Right hindlimb (tissue), 1 donor: ENCODE results near the gene ATPAF2.

ENCODE experiments used
- DNase-seq: peaks from one replicate; pipeline ENCODE4 v3.0.0-alpha.2; 2018

Gene ATPAF2

GRCh38 chr17:18038861-18039534 is at the start of gene ATPAF2, which contains the start of gene GID4:
Gene ATPAF2, minus strand, starts transcription at chr17:18039168. Its CDS starts 155 bp downstream, at chr17:18039013.
Gene GID4, plus strand, starts transcription at chr17:18039408. Its CDS starts 57 bp downstream, at chr17:18039465.
- DNase-seq: peak; percentile 100

DNA sequence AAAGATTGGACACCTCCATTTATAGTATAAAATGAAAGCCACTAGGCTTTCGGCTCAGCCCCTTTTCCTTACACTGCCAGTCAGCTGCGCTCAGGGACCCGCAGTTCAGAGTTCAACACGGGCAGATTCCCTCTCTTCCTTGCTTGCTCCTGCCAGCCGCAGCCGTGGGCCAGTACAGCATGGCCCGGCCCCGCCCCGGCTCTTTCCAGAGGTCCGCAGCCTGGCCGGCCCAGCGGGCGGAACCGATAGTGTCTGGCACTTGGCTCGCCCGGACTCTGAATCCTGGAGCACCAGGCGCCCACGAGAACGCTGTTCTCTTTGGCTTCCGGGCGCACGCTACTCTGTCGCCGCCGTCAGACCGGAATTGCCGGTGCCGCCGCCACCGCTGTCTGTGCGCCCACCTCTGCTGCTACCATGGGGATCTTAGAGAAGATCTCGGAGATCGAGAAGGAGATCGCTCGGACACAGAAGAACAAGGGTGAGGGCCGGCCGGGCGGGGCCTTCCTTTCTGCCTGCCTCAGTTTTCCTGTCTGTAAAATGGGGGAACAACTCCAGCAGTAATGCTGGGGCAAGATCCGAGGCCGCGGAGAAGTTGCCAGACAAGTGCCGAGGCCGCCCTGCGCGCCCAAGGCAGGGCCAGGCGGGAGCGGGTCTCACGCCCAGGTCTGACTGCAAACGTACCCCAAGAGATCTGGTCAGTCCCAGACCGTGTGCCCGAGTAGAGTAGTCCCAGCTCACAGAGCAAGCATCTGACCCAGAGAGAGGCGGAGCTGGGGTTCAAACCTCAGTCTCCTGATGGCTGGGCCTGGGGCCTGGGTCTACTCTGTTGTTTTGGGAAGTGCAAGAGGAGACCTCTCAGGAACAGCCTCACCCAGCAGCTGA is 48.9 kb upstream of the ATPAF2 start, which contains the start of gene DRG2:
Gene DRG2 (plus strand): TSS at position 339 of the 882 bp plus-strand sequence. CDS start 76 bp downstream, at position 415.
- DNase-seq: peak; percentile 94

DNA sequence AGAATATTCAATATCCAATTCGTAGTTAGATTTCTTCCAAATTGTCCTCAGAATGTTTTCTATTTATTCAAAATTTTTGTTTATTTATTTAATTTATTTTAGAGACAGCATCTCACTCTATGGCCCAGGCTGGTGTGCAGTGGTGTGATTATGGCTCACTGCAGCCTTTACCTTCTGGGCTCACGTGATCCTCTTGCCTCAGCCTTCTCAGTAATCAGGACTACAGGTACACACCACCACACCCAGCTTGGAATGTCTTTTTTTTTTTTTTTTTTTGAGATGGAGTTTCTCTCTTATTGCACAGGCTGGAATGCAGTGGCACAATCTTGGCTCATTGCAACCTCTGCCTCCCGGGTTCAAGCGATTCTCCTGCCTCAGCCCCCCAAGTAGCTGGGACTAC is 45.3 kb upstream of the ATPAF2 start:
- no peak for DNase-seq

DNA sequence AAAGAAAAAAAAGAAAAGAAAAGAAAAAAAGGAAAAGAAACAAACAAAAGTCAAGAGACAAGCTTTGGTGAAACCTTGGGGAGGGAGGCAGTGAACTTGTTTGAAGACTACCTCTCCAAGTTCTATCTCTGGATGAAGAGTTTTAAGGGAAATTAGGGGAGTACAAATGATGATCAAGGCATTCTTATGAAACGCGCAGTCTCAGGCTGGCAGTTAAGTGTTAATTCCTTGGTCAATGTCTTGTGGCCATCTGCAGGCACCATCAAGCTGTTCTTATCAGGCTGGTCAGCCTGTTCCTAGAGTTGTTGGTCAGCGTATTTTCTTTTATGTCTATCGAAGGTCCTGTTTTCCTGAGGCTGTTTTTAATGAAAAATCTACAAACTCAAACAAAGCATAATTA is 40.6 kb upstream of the ATPAF2 start:
- DNase-seq: no peak

GRCh38 chr17:18076936-18077335 is 38.0 kb upstream of the ATPAF2 start:
- no peak for DNase-seq

DNA sequence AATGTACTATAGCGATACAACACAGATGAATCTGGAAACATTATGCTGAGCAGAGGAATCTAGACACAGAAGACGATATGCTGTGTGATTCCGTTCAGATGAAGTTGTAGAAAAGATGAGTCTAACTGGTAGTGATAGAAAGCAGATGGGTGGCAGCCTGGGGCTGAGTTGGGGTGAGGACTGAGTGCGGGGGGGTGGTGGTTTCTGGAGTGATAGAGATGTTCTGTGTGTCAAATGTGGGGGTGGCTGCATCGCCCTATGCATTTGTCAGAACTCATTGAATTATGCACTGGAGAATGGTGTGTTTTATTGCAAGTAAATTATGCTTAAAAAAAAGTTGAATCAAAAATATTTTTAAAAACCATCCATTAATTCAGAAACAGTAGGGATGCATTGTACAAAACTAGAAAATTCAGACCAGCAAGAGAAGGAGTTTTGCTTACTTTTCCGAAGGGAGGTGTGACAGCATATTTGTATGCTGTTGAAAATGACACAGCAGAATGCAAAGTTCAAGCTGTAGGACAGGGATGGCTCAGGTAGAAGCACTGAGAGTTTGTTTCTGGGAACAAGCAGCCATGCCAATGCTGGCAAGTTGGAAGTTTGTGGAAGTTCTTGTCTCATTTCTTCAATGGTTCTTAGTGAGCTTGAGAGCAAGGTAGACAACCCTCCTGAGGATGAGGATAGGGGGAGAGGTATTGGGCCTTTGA is 35.8 kb upstream of the ATPAF2 start:
- no peak for DNase-seq

- no peak for DNase-seq
These were observed 32.8 kb upstream of the ATPAF2 start for GRCh38 chr17:18071751-18072150.

DNA sequence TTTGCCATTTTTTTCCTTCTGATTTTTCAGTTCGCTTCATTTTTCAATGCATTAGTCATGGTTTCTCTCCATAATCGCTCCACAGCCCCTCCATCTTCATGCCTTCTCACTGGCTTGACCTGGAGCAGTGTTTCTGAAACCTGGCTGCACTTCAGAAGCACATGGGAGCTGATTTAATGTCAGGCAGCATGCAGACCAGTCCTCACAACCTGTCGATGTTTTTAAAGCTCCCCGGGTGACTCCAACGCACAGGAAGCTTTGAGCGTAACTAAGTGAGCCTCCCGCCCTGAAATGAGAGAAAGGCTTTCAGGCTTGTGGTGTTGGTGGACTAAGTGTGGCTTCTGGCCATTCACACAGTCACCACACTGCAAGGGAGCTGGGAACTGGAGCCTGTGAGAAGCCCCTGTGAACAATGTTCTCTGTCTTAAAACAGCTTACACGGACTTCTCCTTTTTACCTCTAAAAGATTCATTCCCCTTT is 31.9 kb upstream of the ATPAF2 start:
- DNase-seq: peak; percentile 49

DNA sequence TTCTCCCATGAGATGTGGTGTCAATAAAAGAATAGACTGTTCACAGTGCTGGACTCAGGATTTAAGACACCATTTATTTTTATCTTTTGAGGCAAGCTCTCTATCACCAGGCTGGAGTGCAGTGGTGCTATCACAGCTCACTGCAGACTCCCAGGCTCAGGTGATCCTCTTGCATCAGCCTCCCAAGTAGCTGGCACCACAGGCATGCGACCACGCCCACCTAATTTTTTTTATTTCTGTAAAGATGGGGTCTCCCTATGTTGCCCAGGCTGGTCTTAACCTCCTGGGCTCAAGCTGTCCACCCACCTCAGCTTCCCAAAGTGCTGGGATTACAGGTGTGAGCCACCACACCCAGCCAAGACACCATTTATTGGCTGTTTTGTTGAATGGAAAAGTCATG is 30.1 kb upstream of the ATPAF2 start:
- no peak for DNase-seq

DNA sequence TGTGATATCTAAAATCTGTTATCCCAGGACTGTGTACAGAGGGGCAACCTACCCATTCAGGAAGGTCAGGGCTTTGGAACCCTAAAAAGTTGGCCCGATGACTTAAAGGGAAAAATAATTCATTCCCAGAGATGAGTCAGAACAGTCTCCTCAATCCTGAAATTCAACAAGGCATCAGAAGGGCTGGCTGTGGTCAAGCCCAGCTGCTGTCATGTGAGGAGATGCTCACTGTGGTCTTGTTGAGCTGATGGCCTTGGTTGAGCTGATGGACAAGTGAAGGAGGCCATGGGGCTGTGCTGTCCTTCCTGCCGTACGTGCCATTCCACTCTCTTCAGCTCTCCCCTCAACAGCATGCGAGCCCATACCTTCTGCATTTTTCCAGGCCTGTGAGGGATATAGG is 27.9 kb upstream of the ATPAF2 start:
- DNase-seq: no peak

- DNase-seq: no peak
These were observed 26.6 kb upstream of the ATPAF2 start for GRCh38 chr17:18065546-18065945.

DNA sequence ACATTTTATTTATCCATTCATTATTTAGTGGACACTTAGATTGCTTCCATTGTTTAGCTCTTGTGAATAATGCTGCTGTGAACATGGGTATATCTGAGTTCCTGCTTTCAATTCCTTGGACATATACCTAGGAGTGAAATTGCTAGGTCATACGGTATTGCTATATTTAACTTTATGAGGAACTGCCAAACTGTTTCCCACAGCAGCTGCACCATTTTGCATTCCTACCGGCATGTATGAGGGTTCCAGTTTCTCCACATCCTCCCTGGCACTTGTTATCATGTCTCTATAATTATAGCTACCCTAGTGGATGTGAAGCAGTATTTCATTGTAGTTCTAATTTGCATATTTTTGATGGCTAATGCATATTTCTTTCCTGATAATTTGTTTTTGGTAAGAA is 25.1 kb upstream of the ATPAF2 start:
- no peak for DNase-seq

- DNase-seq: no peak
These were observed 20.3 kb upstream of the ATPAF2 start for GRCh38 chr17:18059283-18059682.

DNA sequence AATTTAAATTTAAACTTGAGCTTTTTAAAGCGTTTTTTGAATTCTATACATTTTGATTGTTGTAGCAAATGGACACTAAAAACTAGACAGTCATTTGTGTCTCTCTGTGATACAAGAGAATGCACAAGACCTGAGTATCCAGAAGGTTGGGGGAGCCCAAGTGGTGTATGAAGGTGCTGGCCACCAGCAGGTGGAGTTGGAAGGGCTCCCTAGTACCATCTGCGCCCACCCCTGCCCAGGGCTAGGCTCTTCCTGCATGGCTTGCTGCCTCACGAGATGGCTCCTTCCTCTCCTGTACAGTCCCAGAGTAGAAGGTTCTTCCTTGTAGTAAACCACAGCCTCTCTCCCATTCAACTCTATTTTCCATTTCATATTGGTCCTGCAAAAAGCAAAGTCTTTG is 17.2 kb upstream of the ATPAF2 start:
- no peak for DNase-seq

DNA sequence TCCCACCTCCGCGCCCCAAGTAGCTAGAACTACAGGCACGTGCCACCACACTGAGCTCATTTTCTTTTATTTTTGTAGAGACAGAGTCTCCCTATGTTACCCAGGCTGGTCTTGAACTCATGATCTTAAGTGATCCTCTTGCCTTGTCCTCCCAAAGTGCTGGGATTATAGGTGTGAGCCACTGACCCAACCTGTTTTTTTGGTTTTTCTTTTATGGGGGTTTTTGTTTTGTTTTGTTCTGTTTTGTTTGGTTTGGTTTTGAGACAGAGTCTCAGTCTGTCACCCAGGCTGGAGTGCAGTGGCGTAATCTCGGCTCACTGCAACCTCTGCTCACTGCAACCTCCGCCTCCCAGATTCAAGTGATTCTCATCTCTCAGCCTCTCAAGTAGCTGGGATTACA is 16.6 kb upstream of the ATPAF2 start:
- no peak for DNase-seq

- no peak for DNase-seq
These were observed 6.9 kb upstream of the ATPAF2 start for GRCh38 chr17:18045691-18046350.

DNA sequence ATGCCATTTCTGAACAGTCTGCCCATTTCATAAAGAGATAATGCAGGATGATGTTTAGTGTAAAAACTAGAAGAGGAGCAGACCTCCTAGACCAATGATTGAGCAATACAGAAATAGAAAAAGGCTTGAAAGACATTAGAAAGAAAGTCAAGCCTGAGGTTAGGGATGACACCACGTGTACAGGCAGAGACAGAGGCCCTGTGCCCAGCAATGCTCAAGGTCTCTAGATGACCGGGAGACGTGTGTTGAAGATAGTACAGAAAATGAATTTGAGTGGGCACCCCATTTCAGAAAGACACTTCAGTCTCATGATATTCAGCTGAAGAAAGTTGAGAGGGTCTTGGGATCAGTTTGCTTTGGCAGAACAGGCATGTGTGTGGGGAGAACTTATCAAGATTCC is 5.6 kb upstream of the ATPAF2 start:
- no peak for DNase-seq

DNA sequence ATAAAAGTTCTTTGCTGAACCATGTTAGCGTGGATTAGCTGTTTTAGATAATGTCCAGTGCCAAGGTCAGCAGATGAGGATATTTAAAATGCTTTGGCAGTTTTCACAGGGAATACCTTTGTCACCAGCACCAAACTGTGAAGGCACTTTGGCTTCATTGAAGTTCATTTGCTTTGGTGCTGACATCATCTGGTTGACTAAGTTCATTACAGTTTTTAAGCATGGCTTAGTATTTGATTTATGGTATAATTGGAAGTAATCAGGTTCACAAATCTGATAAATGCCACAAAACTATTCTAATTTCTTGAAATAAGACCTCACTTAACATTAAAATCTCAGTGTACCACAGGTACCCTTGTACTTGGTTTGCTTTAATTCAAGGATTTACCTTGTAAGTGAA is 4.5 kb upstream of the ATPAF2 start:
- no peak for DNase-seq

DNA sequence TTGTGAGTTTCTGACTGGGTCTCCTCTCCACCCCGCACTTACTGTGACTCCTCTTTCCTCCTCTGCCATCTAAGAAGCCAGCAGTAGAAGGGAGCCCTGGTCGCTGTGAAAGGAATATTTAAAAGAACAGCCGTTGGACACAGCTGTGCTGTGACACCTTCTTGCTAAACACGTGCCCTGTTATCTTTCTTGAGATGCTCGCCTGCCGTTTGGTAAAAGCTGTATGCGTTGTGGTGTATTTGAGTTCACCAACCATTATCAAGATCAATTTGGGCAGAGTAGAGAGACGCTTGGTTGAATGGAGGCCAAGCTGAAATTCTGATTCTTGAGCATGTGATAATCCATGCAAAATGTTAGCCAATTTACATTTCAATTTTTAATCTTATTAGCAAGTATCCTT is 4.0 kb upstream of the ATPAF2 start:
- DNase-seq: no peak

GRCh38 chr17:18041776-18042175 is 2.8 kb upstream of the ATPAF2 start:
- no peak for DNase-seq

DNA sequence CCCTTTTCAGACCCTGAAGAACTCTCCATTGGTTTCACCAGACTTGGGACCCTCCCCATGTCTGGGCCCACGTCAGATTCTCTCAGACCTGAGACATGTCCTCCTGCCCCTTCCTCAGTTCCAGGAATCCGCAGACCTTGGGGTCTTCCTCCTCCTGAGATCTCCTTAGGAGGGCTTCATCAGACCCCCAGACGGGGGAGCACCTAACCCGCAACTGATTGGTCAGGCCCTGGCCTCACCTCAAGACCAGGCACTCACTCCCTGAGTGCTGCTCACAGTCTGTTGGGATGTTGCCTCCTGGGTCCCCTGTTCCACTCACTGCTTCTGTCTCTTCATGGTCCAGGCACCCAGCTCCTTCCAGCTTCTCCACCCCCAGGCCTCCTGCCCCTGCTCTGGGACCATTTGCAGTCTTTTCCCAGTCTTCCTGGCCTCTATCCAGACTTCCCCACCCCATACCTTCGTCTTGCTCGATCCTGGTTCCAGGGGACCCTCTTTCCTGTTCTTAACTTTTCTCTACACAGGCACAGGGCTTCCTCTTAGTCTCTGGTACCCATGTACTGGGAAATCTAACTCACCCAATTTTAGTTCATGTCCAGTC is 1.4 kb upstream of the ATPAF2 start:
- DNase-seq: no peak

- no peak for DNase-seq
These were observed 730 bp upstream of the ATPAF2 start for GRCh38 chr17:18039535-18040260.
